ENCODE measurements around the gene ABCC11.
"Not testable (repeated sequence)": the region's sequence is repeated elsewhere in the genome, so short reads cannot be mapped to it uniquely, and the experiment has no call there.

ABCC11 gene

DNA sequence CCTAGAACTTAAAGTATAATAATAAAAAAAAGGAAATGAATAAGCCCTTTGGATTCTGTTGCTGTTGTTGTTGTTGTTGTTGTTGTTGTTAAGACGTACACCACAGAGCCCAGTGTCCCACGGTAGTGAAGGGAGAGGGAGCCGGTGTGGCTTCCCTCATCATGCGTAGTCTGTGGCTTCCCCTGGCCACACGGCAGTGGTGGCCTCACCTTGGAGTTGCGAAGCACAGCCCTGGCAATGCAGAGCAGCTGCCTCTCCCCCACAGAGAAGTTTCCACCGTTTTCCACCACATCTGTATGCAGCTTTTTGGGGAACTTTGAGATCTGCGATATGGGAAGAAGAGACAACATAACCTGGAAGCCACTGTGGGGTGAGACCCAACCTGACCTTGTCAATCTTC, 77.4 kb downstream of the ABCC11 start:
- H3K27me3 ChIP-seq (ENCODE audit: low read depth, low read length): peaks cover 19% of the 10 kb centered on the region; the same call in 1 of the 2 replicates
- H3K4me2 ChIP-seq (ENCODE audit: low read length): no peak overlapping the region
- no peaks in the 10 kb centered on the region for H3K9me3 ChIP-seq (ENCODE audit: insufficient read depth, low read length)
- no peak overlapping the region for H3K4me3 ChIP-seq (ENCODE audit: low read length)
- no peaks in the 10 kb centered on the region for H3K79me2 ChIP-seq (ENCODE audit: low read length)
- no peak overlapping the region for H2AFZ ChIP-seq (ENCODE audit: low read depth, low read length)
- no peak overlapping the region for H3K9ac ChIP-seq (ENCODE audit: low read length)
- H3K36me3 ChIP-seq (replicated peaks; ENCODE audit: low read depth, low read length): no peaks in the 10 kb centered on the region
- no peaks in the 10 kb centered on the region for H4K20me1 ChIP-seq (ENCODE audit: insufficient read depth, low read length)
- no peak for TF ChIP-seq EZH2phosphoT487 (IDR thresholded peaks at IDR 0.05; ENCODE audit: low read depth)
- TF ChIP-seq, protein P1, sequence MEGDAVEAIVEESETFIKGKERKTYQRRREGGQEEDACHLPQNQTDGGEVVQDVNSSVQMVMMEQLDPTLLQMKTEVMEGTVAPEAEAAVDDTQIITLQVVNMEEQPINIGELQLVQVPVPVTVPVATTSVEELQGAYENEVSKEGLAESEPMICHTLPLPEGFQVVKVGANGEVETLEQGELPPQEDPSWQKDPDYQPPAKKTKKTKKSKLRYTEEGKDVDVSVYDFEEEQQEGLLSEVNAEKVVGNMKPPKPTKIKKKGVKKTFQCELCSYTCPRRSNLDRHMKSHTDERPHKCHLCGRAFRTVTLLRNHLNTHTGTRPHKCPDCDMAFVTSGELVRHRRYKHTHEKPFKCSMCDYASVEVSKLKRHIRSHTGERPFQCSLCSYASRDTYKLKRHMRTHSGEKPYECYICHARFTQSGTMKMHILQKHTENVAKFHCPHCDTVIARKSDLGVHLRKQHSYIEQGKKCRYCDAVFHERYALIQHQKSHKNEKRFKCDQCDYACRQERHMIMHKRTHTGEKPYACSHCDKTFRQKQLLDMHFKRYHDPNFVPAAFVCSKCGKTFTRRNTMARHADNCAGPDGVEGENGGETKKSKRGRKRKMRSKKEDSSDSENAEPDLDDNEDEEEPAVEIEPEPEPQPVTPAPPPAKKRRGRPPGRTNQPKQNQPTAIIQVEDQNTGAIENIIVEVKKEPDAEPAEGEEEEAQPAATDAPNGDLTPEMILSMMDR (IDR thresholded peaks at IDR 0.05; ENCODE audit: low read depth, low read length): no peak
- H3K4me1 ChIP-seq (ENCODE audit: low read length): peaks cover 16% of the 10 kb centered on the region
- H3K27ac ChIP-seq (ENCODE audit: low read length): no peak overlapping the region

DNA sequence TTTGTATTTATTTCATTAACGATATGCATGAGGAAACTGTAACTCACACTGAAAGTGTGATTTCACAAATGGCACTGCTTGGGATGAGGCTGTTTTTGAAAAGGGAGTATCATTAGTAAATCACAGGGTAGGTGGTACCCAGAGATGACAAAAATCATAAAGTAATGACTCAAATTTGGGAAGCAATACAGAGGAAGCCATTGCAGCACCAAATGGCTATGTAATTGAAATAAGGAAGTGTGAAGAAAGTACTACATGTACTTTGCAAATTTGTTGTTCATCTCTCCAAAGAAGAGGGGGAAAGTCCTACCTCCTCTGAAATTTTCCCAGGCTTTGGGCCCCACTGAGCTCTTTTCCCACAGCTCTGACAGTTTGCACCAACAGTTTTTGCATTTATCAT, 79.3 kb downstream of the ABCC11 start:
- Histone ChIP-seq H3K4me2 (ENCODE audit: low read length) (peak overlapping the region; percentile 19; the same call in 1 of the 2 replicates), H3K9ac (ENCODE audit: low read length) (no peak overlapping the region), H2AFZ (ENCODE audit: low read depth, low read length) (no peak overlapping the region), H3K4me1 (ENCODE audit: low read length) (peaks cover 16% of the 10 kb centered on the region), H3K36me3 (replicated peaks; ENCODE audit: low read depth, low read length) (no peaks in the 10 kb centered on the region), H4K20me1 (ENCODE audit: insufficient read depth, low read length) (no peaks in the 10 kb centered on the region), H3K4me3 (ENCODE audit: low read length) (no peak overlapping the region), H3K27me3 (ENCODE audit: low read depth, low read length) (peaks cover 8% of the 10 kb centered on the region; the same call in 1 of the 2 replicates), H3K79me2 (ENCODE audit: low read length) (no peaks in the 10 kb centered on the region), H3K9me3 (ENCODE audit: insufficient read depth, low read length) (no peaks in the 10 kb centered on the region), H3K27ac (ENCODE audit: low read length) (no peak overlapping the region)
- TF ChIP-seq, protein P1 (IDR thresholded peaks at IDR 0.05; ENCODE audit: low read depth, low read length): no peak
- no peak for TF ChIP-seq EZH2phosphoT487 (IDR thresholded peaks at IDR 0.05; ENCODE audit: low read depth)

DNA sequence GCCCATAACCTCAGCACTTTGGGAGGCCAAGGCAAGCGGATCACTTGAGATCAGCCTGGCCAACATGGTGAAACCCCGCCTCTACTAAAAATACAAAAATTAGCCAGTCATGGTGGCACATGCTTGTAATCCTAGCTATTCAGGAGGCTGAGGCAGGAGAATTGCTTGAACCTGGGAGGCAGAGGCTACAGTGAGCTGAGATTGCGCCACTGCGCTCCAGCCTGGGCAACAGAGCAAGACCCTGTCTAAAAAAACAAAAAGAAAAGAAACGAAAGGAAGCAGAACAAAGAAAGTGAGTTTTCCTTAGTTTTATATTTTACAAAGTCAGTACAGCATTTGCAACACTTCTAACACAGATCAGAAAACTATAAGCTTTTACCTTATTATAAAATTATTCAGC, 80.7 kb downstream of the ABCC11 start:
- not testable (repeated sequence) for H4K20me1 ChIP-seq (ENCODE audit: insufficient read depth, low read length); H3K4me2 ChIP-seq (ENCODE audit: low read length); H3K36me3 ChIP-seq (replicated peaks; ENCODE audit: low read depth, low read length); H3K27ac ChIP-seq (ENCODE audit: low read length); H3K4me3 ChIP-seq (ENCODE audit: low read length); H3K9me3 ChIP-seq (ENCODE audit: insufficient read depth, low read length); H3K9ac ChIP-seq (ENCODE audit: low read length); H2AFZ ChIP-seq (ENCODE audit: low read depth, low read length); H3K79me2 ChIP-seq (ENCODE audit: low read length)
- peaks cover 15% of the 10 kb centered on the region for H3K27me3 ChIP-seq (ENCODE audit: low read depth, low read length)
- H3K4me1 ChIP-seq (ENCODE audit: low read length): peaks cover 16% of the 10 kb centered on the region

DNA sequence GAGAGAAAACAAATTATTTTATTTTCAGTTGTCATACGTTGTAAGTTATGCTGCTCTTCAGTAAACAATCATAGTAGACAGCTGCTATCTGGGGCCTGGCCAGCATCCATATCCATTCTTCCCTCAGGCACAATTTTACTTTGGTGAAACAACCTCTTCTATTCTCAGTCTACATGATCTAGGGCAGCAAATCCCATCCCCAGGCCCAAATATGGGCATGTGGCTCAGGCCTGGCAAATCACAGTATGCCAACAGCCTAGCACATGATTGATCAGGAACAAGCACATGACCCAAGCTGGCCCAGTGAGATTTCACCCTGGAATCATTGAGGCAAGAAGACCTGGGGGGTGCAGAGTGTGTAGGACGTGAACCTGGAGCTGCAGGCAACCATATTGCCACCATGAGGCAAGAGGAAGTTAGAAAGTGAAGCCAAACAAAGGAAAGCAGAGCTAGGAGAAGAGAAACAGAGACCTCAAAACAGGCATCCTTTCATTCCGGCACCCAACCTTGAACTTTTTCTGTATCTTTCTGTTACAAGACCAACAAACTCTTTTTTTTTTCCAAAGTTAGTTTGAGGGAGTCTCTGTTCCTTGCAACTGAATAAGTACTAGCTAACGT, 81.3 kb downstream of the ABCC11 start:
- H3K9me3 ChIP-seq (ENCODE audit: insufficient read depth, low read length): no peaks in the 10 kb centered on the region
- H2AFZ ChIP-seq (ENCODE audit: low read depth, low read length): no peak overlapping the region
- no peaks in the 10 kb centered on the region for H3K36me3 ChIP-seq (replicated peaks; ENCODE audit: low read depth, low read length)
- H3K4me3 ChIP-seq (ENCODE audit: low read length): no peak overlapping the region
- H3K4me1 ChIP-seq (ENCODE audit: low read length): peaks cover 16% of the 10 kb centered on the region
- H3K27ac ChIP-seq (ENCODE audit: low read length): no peak overlapping the region
- no peak overlapping the region for H3K9ac ChIP-seq (ENCODE audit: low read length)
- H3K27me3 ChIP-seq (ENCODE audit: low read depth, low read length): peaks cover 16% of the 10 kb centered on the region
- no peaks in the 10 kb centered on the region for H4K20me1 ChIP-seq (ENCODE audit: insufficient read depth, low read length)
- TF ChIP-seq, protein P1 (IDR thresholded peaks at IDR 0.05; ENCODE audit: low read depth, low read length): no peak
- no peak for TF ChIP-seq EZH2phosphoT487 (IDR thresholded peaks at IDR 0.05; ENCODE audit: low read depth)
- H3K79me2 ChIP-seq (ENCODE audit: low read length): no peaks in the 10 kb centered on the region
- H3K4me2 ChIP-seq (ENCODE audit: low read length): no peak overlapping the region

Measured in OCI-LY3 (cell line).